Measurements from ENCODE around the gene TACR2. TPM values are rescaled to one million over a fixed set of nuclear protein-coding genes. Genes with fewer than 3 reads are reported as not detected.

Gene TACR2
- total and polyA plus RNA-seq, 2 donors (not counting 3 experiments of a cell fraction or from before 2014, with no cell fraction given): 0.19 TPM; not detected in 1

- Histone ChIP-seq H3K4me1 (ENCODE audit: control insufficient read depth, extremely low read depth, insufficient read depth, low read length) (peaks cover 8% of the 10 kb centered on the region), H3K9me3 (replicated peaks; ENCODE audit: control insufficient read depth, insufficient read depth, low read length) (no peaks in the 10 kb centered on the region), H3K9ac (replicated peaks; ENCODE audit: extremely low read depth, insufficient read depth, low read length) (no peak overlapping the region), H3K4me2 (ENCODE audit: insufficient read depth, low read length) (no peak overlapping the region), H3K36me3 (ENCODE audit: control insufficient read depth in 2 of 2, extremely low read depth in 1 of 2, insufficient read depth in 2 of 2, low read length in 2 of 2) (no peaks in the 10 kb centered on the region), H3K79me2 (ENCODE audit: control insufficient read depth, insufficient read depth, low read length) (no peaks in the 10 kb centered on the region), H3K27me3 (ENCODE audit: control insufficient read depth in 2 of 2, insufficient read depth in 2 of 2, low read length in 2 of 2) (no peaks in the 10 kb centered on the region), H4K20me1 (replicated peaks; ENCODE audit: control insufficient read depth, extremely low read depth, insufficient read depth, low read length) (no peaks in the 10 kb centered on the region), H3K9me1 (replicated peaks; ENCODE audit: control insufficient read depth, extremely low read depth, insufficient read depth, low read length) (no peaks in the 10 kb centered on the region), H2AFZ (ENCODE audit: low read depth, low read length) (peak overlapping the region; percentile 69), H3K27ac (ENCODE audit: insufficient read depth, low read depth, low read length) (no peak overlapping the region), H3K4me3 (replicated peaks in 1 of 3; ENCODE audit: insufficient read depth in 1 of 3, low read depth in 1 of 3, low read length in 3 of 3) (no peak overlapping the region)
- no TSS peak for BruUV-seq (replicated peaks)
- dilution Hi-C loops (cut with MboI; ENCODE audit: extremely low pct_ligation_motif_present, low sequenced_read_pairs) (no loop called here), intact Hi-C loops (cut with micrococcal nuclease) (no loop called here)
- CTCF ChIA-PET: interaction anchor here (0.6 to 4.3 kb wide), 5 partner anchors 13 to 450 kb away, joined by 3 to 16 read pairs (median 6); partner anchors contain the start of gene TSPAN15
- DNase-seq (ENCODE audit: low read depth, low spot score) (peak; percentile 48), FAIRE-seq (peak; percentile 64)
- POLR2A ChIA-PET: interaction anchor here (0.8 kb wide), 1 partner anchor 30 kb away, joined by 3 read pairs; no protein-coding TSS in a partner anchor
- TF ChIP-seq FOS (IDR thresholded peaks at IDR 0.05; ENCODE audit: borderline replicate concordance, insufficient read depth, low read length) (no peak), POLR2A (IDR thresholded peaks at IDR 0.05; ENCODE audit: low read depth, low read length) (no peak), POLR2AphosphoS5 (IDR thresholded peaks at IDR 0.05; ENCODE audit: insufficient read depth, low read depth, low read length) (no peak), MAX (IDR thresholded peaks at IDR 0.05; ENCODE audit: insufficient read depth, insufficient read length) (no peak), JUN (IDR thresholded peaks at IDR 0.05; ENCODE audit: borderline replicate concordance, insufficient read depth, insufficient read length, low read depth) (no peak), GATA2 (IDR thresholded peaks at IDR 0.05; ENCODE audit: insufficient read depth, insufficient read length, low read depth, low read length) (no peak), CTCF (IDR thresholded peaks at IDR 0.05; ENCODE audit: extremely low read depth in 1 of 2, insufficient read depth in 1 of 2, low read depth in 1 of 2, low read length in 2 of 2) (no peak), EZH2 (IDR thresholded peaks at IDR 0.05; ENCODE audit: borderline replicate concordance, low read depth, low read length, severe bottlenecking) (no peak), MYC (IDR thresholded peaks at IDR 0.05; ENCODE audit: low read depth, low read length) (no peak)
Observed at GRCh38 chr10:69434169-69434568, 17.5 kb upstream of the TACR2 start.

All from endothelial cell of umbilical vein (primary cell).